HG03159 (cell line): ENCODE data around the gene NDUFA13.

ENCODE experiments used
- ATAC-seq: cut with Tn5 transposase; IDR thresholded peaks from one replicate; pipeline ENCODE4 v1.9.1; 2021; ENCODE audit warnings: mild to moderate bottlenecking, moderate library complexity; ENCODE audit not compliant: unreplicated experiment

Gene NDUFA13

GRCh38 chr19:19506592-19506991, 9.4 kb upstream of the NDUFA13 start:
- ATAC-seq: no peak

GRCh38 chr19:19507354-19507753, 8.7 kb upstream of the NDUFA13 start:
- no peak for ATAC-seq

GRCh38 chr19:19508217-19508616, 7.8 kb upstream of the NDUFA13 start:
- no peak for ATAC-seq

- no peak for ATAC-seq
Observed at GRCh38 chr19:19510432-19510831, 5.6 kb upstream of the NDUFA13 start.

- no peak for ATAC-seq
Observed at GRCh38 chr19:19513682-19514081, 2.3 kb upstream of the NDUFA13 start.

GRCh38 chr19:19514215-19514657, 1.8 kb upstream of the NDUFA13 start:
- no peak for ATAC-seq

DNA sequence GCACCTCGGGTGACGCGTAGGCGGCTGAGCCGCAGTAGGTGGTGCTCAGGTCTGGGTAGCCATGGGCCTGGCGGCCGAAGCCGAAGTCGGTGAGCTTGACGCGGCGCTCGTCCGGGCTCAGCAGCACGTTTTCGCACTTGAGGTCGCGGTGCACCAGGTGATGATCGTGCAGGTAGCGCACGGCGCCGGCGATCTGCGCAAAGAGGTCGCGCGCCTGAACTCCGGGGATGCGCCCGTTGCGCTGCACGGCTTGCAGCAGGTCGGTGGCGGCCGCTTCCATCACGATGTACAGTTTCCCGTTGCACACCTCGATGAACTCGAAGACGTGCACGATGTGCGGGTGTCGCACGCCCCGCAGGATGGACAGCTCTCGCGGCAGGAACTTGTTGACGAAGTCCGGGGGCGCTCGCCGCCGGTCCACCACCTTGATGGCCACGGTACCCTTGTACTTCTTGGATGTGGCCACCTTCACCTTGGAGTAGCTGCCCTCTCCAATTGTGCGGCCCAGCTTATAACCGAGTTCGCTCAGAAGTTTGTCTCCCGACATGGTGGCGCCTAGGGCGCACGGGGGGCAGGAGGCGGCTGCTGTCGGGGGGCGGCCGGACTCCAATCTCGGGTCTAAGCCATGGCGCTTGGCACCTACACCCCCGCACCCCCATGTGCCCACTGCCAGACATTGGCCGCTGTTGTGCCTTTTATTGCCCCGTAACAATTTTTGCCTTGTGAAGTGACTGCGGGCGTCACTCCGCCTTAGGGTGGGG, 964 bp upstream of the NDUFA13 start, which contains the start of gene TSSK6:
TSSK6 (minus strand) TSS at position 668 of the 761 bp plus-strand sequence; CDS start at position 547, 121 bp downstream.
- no peak for ATAC-seq

DNA sequence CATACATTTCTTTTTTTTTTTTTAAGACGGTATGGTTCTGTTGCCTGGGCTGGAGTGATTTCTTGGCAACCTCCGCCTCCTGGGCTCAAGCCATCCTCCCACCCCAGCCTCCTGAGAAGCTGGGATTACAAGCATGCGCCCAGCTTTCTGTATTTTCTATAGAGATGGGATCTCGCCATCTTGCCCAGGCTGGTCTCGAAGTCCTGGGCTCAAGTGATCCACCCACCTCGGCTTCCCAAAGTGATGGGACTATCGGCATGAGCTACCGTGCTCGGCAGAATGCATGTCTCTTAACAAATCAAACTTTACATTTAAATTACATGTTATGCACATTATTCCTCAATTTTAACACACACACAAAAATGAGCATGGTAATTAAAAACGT, 1.2 kb downstream of the NDUFA13 start:
- no peak for ATAC-seq

DNA sequence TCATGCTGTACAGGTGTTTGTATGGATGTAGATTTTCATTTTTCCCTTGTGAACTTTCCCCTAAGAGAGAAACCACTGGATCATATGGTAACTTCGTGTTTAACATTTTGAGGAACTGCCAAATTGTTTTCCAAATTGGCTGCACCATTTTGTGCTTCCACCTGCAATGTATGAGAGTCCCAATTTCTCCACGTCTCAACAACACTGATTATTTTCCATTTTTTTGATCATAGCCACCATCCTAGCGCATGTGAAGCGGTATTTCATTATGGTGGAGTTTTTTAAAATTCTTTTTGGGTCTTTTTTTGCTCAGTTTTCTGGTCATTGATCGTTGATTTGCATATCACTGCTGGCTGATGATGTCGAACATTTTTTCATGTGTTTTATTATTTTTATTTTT, 5.0 kb downstream of the NDUFA13 start:
- ATAC-seq: no peak

- ATAC-seq: no peak
Observed at GRCh38 chr19:19523177-19523576, 7.2 kb downstream of the NDUFA13 start.

DNA sequence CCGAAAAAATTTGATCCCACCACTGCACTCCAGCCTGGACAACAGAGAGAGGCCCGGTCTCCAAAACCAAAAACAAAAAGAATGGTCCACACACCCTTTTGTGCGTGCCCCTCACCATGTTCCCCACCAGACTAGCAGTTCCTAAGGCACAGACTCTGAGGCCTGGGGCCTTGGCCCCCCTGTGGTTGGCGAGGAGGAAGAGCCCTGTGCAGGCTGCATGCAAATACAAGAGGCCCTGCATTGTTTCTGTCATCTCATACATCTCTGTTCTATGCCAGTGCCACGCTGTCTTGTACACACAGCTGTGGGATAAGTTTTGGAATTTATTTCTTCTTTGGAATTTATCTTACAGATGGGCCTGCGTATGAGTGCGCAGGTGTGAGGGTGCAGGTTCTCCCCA, 8.0 kb downstream of the NDUFA13 start:
- ATAC-seq: no peak

GRCh38 chr19:19525611-19526380, 9.8 kb downstream of the NDUFA13 start:
- ATAC-seq: no peak

DNA sequence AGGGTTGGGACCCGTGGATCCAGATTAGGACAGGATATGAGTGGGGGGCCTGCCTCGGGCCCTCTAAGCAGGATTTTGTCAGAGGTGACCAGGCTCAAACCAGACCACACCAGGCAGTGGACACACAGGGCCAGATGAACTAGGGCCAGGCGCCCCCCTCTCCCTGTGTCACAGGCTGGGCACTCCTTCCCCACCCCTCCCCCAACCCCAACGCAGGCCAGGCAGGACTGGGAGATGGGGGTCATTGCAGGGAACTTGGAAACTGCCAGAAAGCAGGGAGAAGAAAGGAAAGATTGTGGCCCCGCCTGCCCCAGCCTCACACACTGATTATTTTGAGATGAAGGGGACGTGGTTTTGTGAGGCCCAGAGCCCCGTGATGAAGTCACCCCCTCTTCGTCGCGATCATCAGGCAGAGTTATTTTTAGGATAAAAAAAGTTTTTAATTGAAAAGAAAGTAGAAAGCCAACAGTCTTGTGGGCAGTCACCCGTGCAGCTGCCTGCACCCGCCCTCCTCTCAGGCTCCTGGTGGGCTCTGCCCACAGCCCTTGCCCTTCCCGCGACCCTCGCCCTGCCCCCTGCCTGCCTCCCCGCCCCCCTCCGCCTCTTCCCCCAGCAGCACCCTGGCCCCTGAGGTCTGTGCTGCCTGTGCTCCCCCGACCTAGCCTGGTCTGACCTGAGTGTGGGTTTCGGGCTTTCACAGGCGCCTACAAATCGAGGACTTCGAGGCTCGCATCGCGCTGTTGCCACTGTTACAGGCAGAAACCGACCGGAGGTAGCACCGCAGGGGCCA, 10.8 kb downstream of the NDUFA13 start:
- no peak for ATAC-seq

GRCh38 chr19:19527371-19527656, 11.3 kb downstream of the NDUFA13 start:
- ATAC-seq: no peak

- no peak for ATAC-seq
Observed at GRCh38 chr19:19527674-19528625, 11.9 kb downstream of the NDUFA13 start.

GRCh38 chr19:19528721-19529490, 12.9 kb downstream of the NDUFA13 start, which contains the start of gene YJEFN3:
TSS of gene YJEFN3 (plus strand) at chr19:19528911. CDS start at chr19:19528933, 22 bp downstream.
- ATAC-seq: no peak

- ATAC-seq: no peak
Observed at GRCh38 chr19:19529783-19530422, 13.9 kb downstream of the NDUFA13 start.

DNA sequence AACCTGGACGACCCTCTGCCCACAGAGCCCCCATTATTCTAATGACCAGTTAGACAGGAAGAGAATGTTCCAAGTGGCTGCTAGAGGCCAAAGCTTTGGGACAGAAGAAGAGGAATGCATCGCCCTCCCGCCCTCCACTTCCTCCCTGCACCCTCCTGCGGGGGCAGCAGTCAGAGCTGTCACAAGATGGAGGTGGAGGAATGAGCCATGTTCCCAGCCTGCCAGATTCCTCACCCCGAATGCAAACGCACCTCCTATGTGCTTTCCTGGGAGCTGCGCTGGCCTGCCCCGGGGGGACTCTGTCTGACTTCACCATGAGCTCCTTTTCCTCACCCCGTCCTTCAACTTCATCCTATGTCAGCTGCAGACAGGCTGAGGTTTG, 14.4 kb downstream of the NDUFA13 start:
- ATAC-seq: no peak

DNA sequence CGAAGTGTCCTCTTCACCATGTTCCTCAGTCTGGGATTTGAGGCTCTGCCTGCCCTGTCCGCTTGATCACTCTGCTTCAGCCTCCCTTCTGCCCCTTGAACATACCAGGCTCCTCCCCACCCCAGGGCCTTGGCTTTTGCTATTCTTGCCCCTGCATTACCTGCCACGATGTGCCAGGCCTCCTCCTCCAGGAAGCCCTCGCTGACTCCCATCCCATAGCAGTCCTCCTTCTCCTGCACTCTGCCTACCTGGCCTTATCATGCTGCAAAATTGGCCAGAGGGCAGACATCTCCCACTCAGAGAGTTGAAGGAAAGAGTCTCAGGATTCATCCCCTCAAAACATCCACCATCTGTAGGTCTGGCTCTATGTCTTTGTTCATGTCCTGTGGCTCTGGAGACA, 14.9 kb downstream of the NDUFA13 start:
- no peak for ATAC-seq
